IMR-90 (cell line): Measurements from ENCODE around the gene SLC35B3. TPM values are rescaled to one million over a fixed set of nuclear protein-coding genes. Genes with fewer than 3 reads are reported as not detected.

Experiments
- ATAC-seq: fragments of 200-7000 bp; cut with Tn5 transposase; 2 replicates; pipeline ENCODE4 v1.9.1; 2020; ENCODE audit warnings: low read depth, mild to moderate bottlenecking, moderate library complexity
- BruUV-seq: library from RNA; stranded (reverse); fragments of 400-500 nt; replicated peaks from 2 replicates; lab custom pipeline; 2021; lab: Mats Ljungman, UMichigan
- CTCF ChIA-PET: fragments of 300-600 bp; formaldehyde crosslinking; extraction: SDS; loops from one replicate; lab custom pipeline; 2021; ENCODE audit warnings: antibody characterized with exemption; lab: Yijun Ruan, JAX
- POLR2A ChIA-PET: fragments of 300-600 bp; sonication (Branson Sonifier 250); formaldehyde crosslinking; loops from one replicate; lab custom pipeline; 2022; ENCODE audit warnings: antibody characterized with exemption; ENCODE audit not compliant: unreplicated experiment; lab: Charles Lee
- DNase-seq: peaks from one replicate; pipeline ENCODE4 v3.0.0; 2013
- H2AFZ ChIP-seq: replicated peaks from 2 replicates; pipeline ENCODE3; 2013; ENCODE audit warnings: low read length, mild to moderate bottlenecking; ENCODE audit not compliant: poor library complexity
- H2AK5ac ChIP-seq: 2 replicates; pipeline ENCODE4 v1.6.1; 2013; ENCODE audit warnings: low read depth, low read length, inconsistent platforms
- H2AK9ac ChIP-seq: replicated peaks from 2 replicates; pipeline ENCODE3; 2013; ENCODE audit warnings: mild to moderate bottlenecking, low read depth, low read length, moderate library complexity; ENCODE audit not compliant: poor library complexity
- H2BK120ac ChIP-seq: 2 replicates; pipeline ENCODE4 v1.6.1; 2013; ENCODE audit warnings: low read depth, low read length, inconsistent platforms
- H2BK15ac ChIP-seq: 3 replicates; pipeline ENCODE4 v1.6.1; 2013; ENCODE audit warnings: low read depth, low read length, inconsistent platforms
- H2BK20ac ChIP-seq: 2 replicates; pipeline ENCODE4 v1.6.1; 2013; ENCODE audit warnings: low read depth, mild to moderate bottlenecking, inconsistent platforms, low read length, moderate library complexity
- H2BK5ac ChIP-seq: 2 replicates; pipeline ENCODE4 v1.6.1; 2013; ENCODE audit warnings: mild to moderate bottlenecking, low read depth, low read length, inconsistent platforms; ENCODE audit not compliant: poor library complexity, severe bottlenecking
- H3K14ac ChIP-seq: replicated peaks from 2 replicates; pipeline ENCODE4 v1.6.1; 2013; ENCODE audit warnings: low read depth, low read length, inconsistent platforms
- H3K18ac ChIP-seq: 2 replicates; pipeline ENCODE4 v1.6.1; 2013; ENCODE audit warnings: low read depth, low read length, control low read depth
- H3K23ac ChIP-seq: 2 replicates; pipeline ENCODE4 v1.6.1; 2013; ENCODE audit warnings: low read depth, low read length, inconsistent platforms
- H3K27ac ChIP-seq: 2 replicates; pipeline ENCODE4 v1.5.1; 2013; ENCODE audit warnings: mild to moderate bottlenecking, control low read depth, low read length; ENCODE audit not compliant: insufficient read depth
- H3K27me3 ChIP-seq: 2 replicates; pipeline ENCODE4 v1.6.1; 2013; ENCODE audit warnings: low read length; ENCODE audit not compliant: control insufficient read depth, insufficient read depth
- H3K36me3 ChIP-seq: 2 replicates; pipeline ENCODE4 v1.6.1; 2013; ENCODE audit warnings: low read length, mixed read lengths; ENCODE audit not compliant: control insufficient read depth, insufficient read depth
- H3K4ac ChIP-seq: 2 replicates; pipeline ENCODE4 v1.6.1; 2013; ENCODE audit warnings: low read depth, low read length, inconsistent platforms
- H3K4me1 ChIP-seq: 2 replicates; pipeline ENCODE4 v1.6.1; 2013; ENCODE audit warnings: low read length, mixed read lengths; ENCODE audit not compliant: control insufficient read depth, insufficient read depth
- H3K4me2 ChIP-seq: 2 replicates; pipeline ENCODE4 v1.6.1; 2013; ENCODE audit warnings: low read depth, mild to moderate bottlenecking, control low read depth, low read length, moderate library complexity
- H3K4me3 ChIP-seq: 2 replicates; pipeline ENCODE4 v1.5.1; 2013; ENCODE audit warnings: low read depth, mild to moderate bottlenecking, control low read depth, low read length, moderate library complexity; ENCODE audit not compliant: insufficient read depth
- H3K56ac ChIP-seq: 2 replicates; pipeline ENCODE4 v1.6.1; 2013; ENCODE audit warnings: low read length, inconsistent platforms; ENCODE audit not compliant: insufficient read depth; ENCODE audit errors: extremely low read depth
- H3K79me1 ChIP-seq, 2 experiments: 2 replicates each; pipeline ENCODE4 v1.6.1; 2013; ENCODE audit warnings: low read length in 2 of 2, inconsistent platforms in 1 of 2, low read depth in 1 of 2
- H3K9ac ChIP-seq: 2 replicates; pipeline ENCODE4 v1.6.1; 2013; ENCODE audit warnings: low read depth, low read length, control low read depth
- H3K9me1 ChIP-seq: 2 replicates; pipeline ENCODE4 v1.6.1; 2013; ENCODE audit warnings: low read length, inconsistent platforms; ENCODE audit not compliant: insufficient read depth
- H3K9me3 ChIP-seq: 2 replicates; pipeline ENCODE4 v1.6.1; 2013; ENCODE audit warnings: low read length; ENCODE audit not compliant: control insufficient read depth, insufficient read depth
- H4K20me1 ChIP-seq: 2 replicates; pipeline ENCODE4 v1.6.1; 2013; ENCODE audit warnings: low read length, inconsistent platforms; ENCODE audit not compliant: insufficient read depth
- H4K5ac ChIP-seq: 2 replicates; pipeline ENCODE4 v1.6.1; 2013; ENCODE audit warnings: mild to moderate bottlenecking, low read depth, low read length, control low read depth
- H4K8ac ChIP-seq, 2 experiments: 2 replicates each; pipeline ENCODE4 v1.6.1; 2013; ENCODE audit warnings: low read depth in 2 of 2, low read length in 2 of 2, control low read depth in 1 of 2, inconsistent platforms in 1 of 2
- H4K91ac ChIP-seq: 2 replicates; pipeline ENCODE4 v1.6.1; 2013; ENCODE audit warnings: low read depth, low read length, inconsistent platforms; ENCODE audit not compliant: insufficient read depth
- BHLHE40 ChIP-seq: fragments of 150-350 bp; IDR thresholded peaks from 2 replicates; pipeline ENCODE4 v1.6.1; 2016; ENCODE audit warnings: mild to moderate bottlenecking, low read depth, low read length
- CHD1 ChIP-seq: IDR thresholded peaks from 2 replicates; pipeline ENCODE4 v1.6.1; 2012; ENCODE audit warnings: low read depth, low read length, improper control_type of control experiment
- CTCF ChIP-seq: conservative IDR thresholded peaks from 2 replicates; pipeline ENCODE4 v1.5.1; 2012; ENCODE audit warnings: mild to moderate bottlenecking, low read depth, low read length, improper control_type of control experiment
- FOS ChIP-seq: fragments of 150-350 bp; IDR thresholded peaks from 2 replicates; pipeline ENCODE4 v1.6.1; 2016; ENCODE audit warnings: low read depth, low read length
- MAFK ChIP-seq: IDR thresholded peaks from 2 replicates; pipeline ENCODE4 v1.6.1; 2012; ENCODE audit warnings: low read depth, low read length, improper control_type of control experiment
- MAZ ChIP-seq: IDR thresholded peaks from 2 replicates; pipeline ENCODE4 v1.6.1; 2012; ENCODE audit warnings: low read depth, mild to moderate bottlenecking, low read length, improper control_type of control experiment, moderate library complexity, borderline replicate concordance
- NFE2L2 ChIP-seq: fragments of 150-350 bp; IDR thresholded peaks from 2 replicates; pipeline ENCODE4 v1.6.1; 2016; ENCODE audit warnings: low read depth, mild to moderate bottlenecking, low read length
- POLR2A ChIP-seq: IDR thresholded peaks from 2 replicates; pipeline ENCODE4 v1.6.1; 2012; ENCODE audit warnings: mild to moderate bottlenecking, low read depth, low read length
- RAD21 ChIP-seq: IDR thresholded peaks from 2 replicates; pipeline ENCODE4 v1.6.1; 2012; ENCODE audit warnings: low read length, improper control_type of control experiment
- RCOR1 ChIP-seq: IDR thresholded peaks from 2 replicates; pipeline ENCODE4 v1.6.1; 2012; ENCODE audit warnings: mild to moderate bottlenecking, low read length, improper control_type of control experiment; ENCODE audit not compliant: insufficient replicate concordance
- SMC3 ChIP-seq: fragments of 150-350 bp; IDR thresholded peaks from 2 replicates; pipeline ENCODE4 v1.6.1; 2016; ENCODE audit warnings: low read depth, mild to moderate bottlenecking, antibody characterized with exemption, low read length, moderate library complexity
- USF2 ChIP-seq: fragments of 150-350 bp; IDR thresholded peaks from 2 replicates; pipeline ENCODE4 v1.6.1; 2017; ENCODE audit warnings: mild to moderate bottlenecking, antibody characterized with exemption, low read length, low read depth
- WGBS, 2 experiments: methylation state at CpG; one replicate each; pipeline versions ENCODE4 v1.1.5 to v1.1.7; 2013; ENCODE audit warnings: missing lambda C conversion rate in 2 of 2; ENCODE audit not compliant: insufficient read length in 1 of 2; ENCODE audit errors: extremely low coverage in 2 of 2; 5-methylcytosine and 5-hydroxymethylcytosine counted together
- dilution Hi-C: fragments of 300-500 bp; cut with HindIII; formaldehyde crosslinking; loops from one replicate; pipeline ENCODE4 v1.14.3; 2018; ENCODE audit warnings: low sequenced_read_pairs; ENCODE audit not compliant: unreplicated experiment
- in situ Hi-C: fragments of 300-500 bp; cut with MboI; formaldehyde crosslinking; loops from 3 replicates; pipeline ENCODE4 v1.14.3; 2019; ENCODE audit warnings: low sequenced_read_pairs, inconsistent platforms, mixed read lengths
- intact Hi-C: fragments of 100-400 bp; cut with micrococcal nuclease; formaldehyde crosslinking; loops from 2 replicates; pipeline ENCODE4 v1.10.0; 2022
- polyA plus RNA-seq, 3 experiments: library from polyadenylated mRNA; depleted of rRNA; stranded (reverse); fragments of >200 nt; gene quantifications; 2 replicates each; pipeline ENCODE4 v1.2.3, GENCODE V29; 2012; ENCODE audit warnings: low replicate concordance in 1 of 3
- total RNA-seq: library from RNA; depleted of rRNA; stranded (reverse); fragments of >200 nt; gene quantifications from 2 replicates; pipeline ENCODE4 v1.2.3, GENCODE V29; 2012
- TF ChIP-seq, protein P1 (sequence below): fragments of 150-350 bp; IDR thresholded peaks from 2 replicates; pipeline ENCODE4 v1.6.1; 2016; ENCODE audit warnings: low read depth, mild to moderate bottlenecking, low read length, moderate library complexity, borderline replicate concordance

SLC35B3 gene
- total and polyA plus RNA-seq, 2 of the 4 experiments (the other 2 are of a cell fraction), result 19.0 to 21.1 TPM

DNA sequence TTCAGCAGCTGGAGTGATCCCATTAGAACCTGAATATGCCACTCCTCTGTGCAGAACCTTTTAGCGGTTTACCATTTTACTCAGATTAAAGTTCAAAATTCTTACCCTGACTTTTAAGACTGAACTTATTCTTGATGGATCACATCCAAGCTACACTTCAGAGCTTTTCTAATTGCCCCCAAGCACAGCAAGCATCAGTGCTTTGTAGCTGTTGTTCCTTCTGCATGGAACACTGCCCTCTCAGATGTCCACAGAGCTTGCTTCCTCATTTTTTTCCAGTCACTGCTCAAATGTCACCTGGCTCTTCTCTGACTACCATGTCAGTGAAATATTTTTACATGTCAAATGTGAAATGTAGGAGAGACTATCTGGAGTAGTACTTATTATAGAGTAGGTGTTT lies 1.6 kb upstream of the SLC35B3 start:
- Histone ChIP-seq H2BK5ac (no peak overlapping the region), H3K9me1 (no peaks in the 10 kb centered on the region), H3K56ac (no peak overlapping the region), H4K20me1 (peaks cover 2% of the 10 kb centered on the region; the same call in 1 of the 2 replicates), H3K18ac (no peak overlapping the region), H4K91ac (no peak overlapping the region), H4K8ac (no peak overlapping the region), H2BK15ac (no peak overlapping the region), H3K27ac (no peak overlapping the region), H3K9ac (no peak overlapping the region), H2AFZ (no peak overlapping the region), H4K5ac (no peak overlapping the region), H3K14ac (no peak overlapping the region), H3K4ac (no peak overlapping the region), H3K4me3 (no peak overlapping the region), H3K4me1 (peaks cover 6% of the 10 kb centered on the region; the same call in 1 of the 2 replicates), H3K79me1 (peaks cover 14 to 25% of the 10 kb centered on the region in 2 experiments; a peak in 3 of 4 replicates), H3K23ac (no peak overlapping the region), H2AK5ac (no peak overlapping the region), H3K27me3 (no peaks in the 10 kb centered on the region), H3K4me2 (no peak overlapping the region), H2AK9ac (no peak overlapping the region), H3K9me3 (no peaks in the 10 kb centered on the region), H2BK120ac (no peak overlapping the region), H2BK20ac (no peak overlapping the region), H3K36me3 (peaks cover 2% of the 10 kb centered on the region; the same call in 1 of the 2 replicates)
- no CpG with 5 or more reads among the region's 1 CpG for WGBS, 2 experiments
- no peak for TF ChIP-seq SMC3
- no peak for TF ChIP-seq USF2
- no peak for TF ChIP-seq POLR2A
- TF ChIP-seq BHLHE40, result no peak
- TF ChIP-seq CTCF, result no peak
- no peak for TF ChIP-seq RAD21
- TF ChIP-seq MAZ, result no peak
- no peak for TF ChIP-seq FOS
- TF ChIP-seq NFE2L2, result no peak
- TF ChIP-seq, protein P1, sequence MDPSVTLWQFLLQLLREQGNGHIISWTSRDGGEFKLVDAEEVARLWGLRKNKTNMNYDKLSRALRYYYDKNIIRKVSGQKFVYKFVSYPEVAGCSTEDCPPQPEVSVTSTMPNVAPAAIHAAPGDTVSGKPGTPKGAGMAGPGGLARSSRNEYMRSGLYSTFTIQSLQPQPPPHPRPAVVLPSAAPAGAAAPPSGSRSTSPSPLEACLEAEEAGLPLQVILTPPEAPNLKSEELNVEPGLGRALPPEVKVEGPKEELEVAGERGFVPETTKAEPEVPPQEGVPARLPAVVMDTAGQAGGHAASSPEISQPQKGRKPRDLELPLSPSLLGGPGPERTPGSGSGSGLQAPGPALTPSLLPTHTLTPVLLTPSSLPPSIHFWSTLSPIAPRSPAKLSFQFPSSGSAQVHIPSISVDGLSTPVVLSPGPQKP, result no peak
- TF ChIP-seq MAFK, result no peak
- no peak for TF ChIP-seq RCOR1
- no peak for TF ChIP-seq CHD1
- intact Hi-C loops (no loop called here), in situ Hi-C loops (loop anchor here (25.0 kb wide), 1 partner anchor 1975 kb away; the partner anchor contains the start of gene TFAP2A), dilution Hi-C loops (no loop called here)
- POLR2A ChIA-PET, result interaction anchor here (1.3 kb wide), 1 partner anchor 12 kb away, joined by 3 read pairs; no protein-coding TSS in a partner anchor
- CTCF ChIA-PET, result no interaction called here
- DNase-seq (no peak), ATAC-seq (no peak)
- no TSS peak for BruUV-seq
